EH (cell line): Measurements from ENCODE around the gene MINAR2.

ENCODE experiments used
- DNase-seq: peaks from one replicate; pipeline ENCODE4 v3.0.0-alpha.2; 2015; ENCODE audit warnings: low read depth

Gene MINAR2

GRCh38 chr5:129747572-129748407 lies at the start of gene MINAR2:
MINAR2 (plus strand) TSS chr5:129748094; CDS start chr5:129748191, 97 bp downstream.
- no peak for DNase-seq

GRCh38 chr5:129698661-129699060 lies 49.2 kb upstream of the MINAR2 start:
- DNase-seq = no peak

- DNase-seq = no peak
These were observed 31.7 kb upstream of the MINAR2 start for GRCh38 chr5:129716235-129716634.

GRCh38 chr5:129716651-129717050 lies 31.2 kb upstream of the MINAR2 start:
- DNase-seq = no peak

- no peak for DNase-seq
These were observed 30.1 kb upstream of the MINAR2 start for GRCh38 chr5:129717751-129718310.

GRCh38 chr5:129718471-129719090 lies 29.3 kb upstream of the MINAR2 start:
- no peak for DNase-seq

GRCh38 chr5:129724222-129724621 lies 23.7 kb upstream of the MINAR2 start:
- no peak for DNase-seq

- no peak for DNase-seq
These were observed 23.2 kb upstream of the MINAR2 start for GRCh38 chr5:129724647-129725046.

GRCh38 chr5:129739773-129740172 lies 8.1 kb upstream of the MINAR2 start:
- DNase-seq = no peak

- DNase-seq = no peak
These were observed 4.2 kb upstream of the MINAR2 start for GRCh38 chr5:129743541-129744187.

- no peak for DNase-seq
These were observed 1.9 kb upstream of the MINAR2 start for GRCh38 chr5:129745997-129746396.

GRCh38 chr5:129746876-129747275 lies 1.0 kb upstream of the MINAR2 start:
- DNase-seq = peak; percentile 1

GRCh38 chr5:129748913-129749880 lies 1.3 kb downstream of the MINAR2 start:
- no peak for DNase-seq

- no peak for DNase-seq
These were observed 12.9 kb downstream of the MINAR2 start for GRCh38 chr5:129760636-129761325.

- no peak for DNase-seq
These were observed 15.8 kb downstream of the MINAR2 start for GRCh38 chr5:129763651-129764050.

- no peak for DNase-seq
These were observed 18.9 kb downstream of the MINAR2 start for GRCh38 chr5:129766798-129767197.

- DNase-seq = peak; percentile 86
These were observed 20.1 kb downstream of the MINAR2 start for GRCh38 chr5:129767927-129768380.

GRCh38 chr5:129768735-129769134 lies 20.8 kb downstream of the MINAR2 start:
- DNase-seq = no peak

- DNase-seq = no peak
These were observed 22.3 kb downstream of the MINAR2 start for GRCh38 chr5:129770024-129770820.
